GM23338 (cell line): ENCODE data around the gene CACNA2D2. TPM values are rescaled to one million over a fixed set of nuclear protein-coding genes. Genes with fewer than 3 reads are reported as not detected.

Source experiments
- ATAC-seq: fragments of 200-7000 bp; cut with Tn5 transposase; 3 replicates; pipeline ENCODE4 v1.9.1; 2020
- DNase-seq: peaks from one replicate; pipeline ENCODE4 v3.0.0-alpha.2; 2015; ENCODE audit warnings: low spot score
- H2AFZ ChIP-seq: fragments of 200-600 bp; sonication (generic); 2 replicates; pipeline ENCODE4 v1.8.0; 2016; ENCODE audit warnings: antibody characterized with exemption, mild to moderate bottlenecking, moderate library complexity
- H3F3A ChIP-seq: fragments of 200-600 bp; sonication (generic); replicated peaks from 2 replicates; pipeline ENCODE4 v1.8.0; 2017; ENCODE audit warnings: antibody characterized with exemption, mixed run types, low read depth
- H3K27ac ChIP-seq: fragments of 200-600 bp; sonication (generic); 2 replicates; pipeline ENCODE4 v1.6.1; 2016; ENCODE audit warnings: low read depth
- H3K27me3 ChIP-seq: fragments of 200-600 bp; sonication (generic); 2 replicates; pipeline ENCODE4 v1.8.0; 2016; ENCODE audit warnings: mild to moderate bottlenecking, mixed run types, moderate library complexity; ENCODE audit not compliant: insufficient read depth
- H3K36me3 ChIP-seq: fragments of 200-600 bp; sonication (generic); 2 replicates; pipeline ENCODE4 v1.8.0; 2016; ENCODE audit warnings: mild to moderate bottlenecking; ENCODE audit not compliant: insufficient read depth
- H3K4me1 ChIP-seq: fragments of 200-600 bp; sonication (generic); 2 replicates; pipeline ENCODE4 v1.8.0; 2016; ENCODE audit warnings: mild to moderate bottlenecking, moderate library complexity; ENCODE audit not compliant: insufficient read depth
- H3K4me2 ChIP-seq: fragments of 200-600 bp; sonication (generic); 2 replicates; pipeline ENCODE4 v1.7.1; 2017; ENCODE audit warnings: mixed run types
- H3K4me3 ChIP-seq: fragments of 200-600 bp; sonication (generic); 2 replicates; pipeline ENCODE4 v1.6.1; 2016; ENCODE audit warnings: mixed run types
- H3K79me2 ChIP-seq: fragments of 200-600 bp; sonication (generic); replicated peaks from 2 replicates; pipeline ENCODE4 v1.8.0; 2017; ENCODE audit warnings: mild to moderate bottlenecking; ENCODE audit not compliant: insufficient read depth
- H3K9me2 ChIP-seq: fragments of 200-600 bp; sonication (generic); 2 replicates; pipeline ENCODE4 v1.8.0; 2017; ENCODE audit not compliant: insufficient read depth
- H4K20me1 ChIP-seq: fragments of 200-600 bp; sonication (generic); replicated peaks from 2 replicates; pipeline ENCODE4 v1.8.0; 2017; ENCODE audit warnings: mild to moderate bottlenecking; ENCODE audit not compliant: insufficient read depth
- H3K27ac Mint-ChIP-seq: 2 replicates; pipeline ENCODE4 v1.8.0; 2020; ENCODE audit warnings: inconsistent platforms, mild to moderate bottlenecking, moderate library complexity, mixed read lengths
- H3K27me3 Mint-ChIP-seq: 3 replicates; pipeline ENCODE4 v1.8.0; 2022; ENCODE audit warnings: low read depth, mild to moderate bottlenecking, moderate library complexity, mixed read lengths, inconsistent platforms; ENCODE audit not compliant: insufficient read depth, poor library complexity
- H3K36me3 Mint-ChIP-seq: 3 replicates; pipeline ENCODE4 v1.8.0; 2021; ENCODE audit warnings: low read depth, mild to moderate bottlenecking, inconsistent platforms, moderate library complexity, mixed read lengths
- H3K4me1 Mint-ChIP-seq: 3 replicates; pipeline ENCODE4 v1.8.0; 2020; ENCODE audit warnings: mild to moderate bottlenecking, inconsistent platforms, mixed read lengths
- H3K4me3 Mint-ChIP-seq: 3 replicates; pipeline ENCODE4 v1.8.0; 2021; ENCODE audit warnings: moderate library complexity, mild to moderate bottlenecking, inconsistent platforms, mixed read lengths
- H3K9me3 Mint-ChIP-seq: 3 replicates; pipeline ENCODE4 v1.8.0; 2020; ENCODE audit warnings: moderate library complexity, mild to moderate bottlenecking, inconsistent platforms, mixed read lengths
- CREB1 ChIP-seq: fragments of 250-450 bp; sonication (Bioruptor Pico); IDR thresholded peaks from 2 replicates; pipeline ENCODE4 v1.5.0; 2020; ENCODE audit warnings: low read depth, mild to moderate bottlenecking, moderate library complexity
- EZH2 ChIP-seq: fragments of 200-600 bp; sonication (generic); IDR thresholded peaks from one replicate; pipeline ENCODE4 v1.8.0; 2017; ENCODE audit warnings: antibody characterized with exemption, mild to moderate bottlenecking, low read depth; ENCODE audit not compliant: unreplicated experiment
- EZH2phosphoT487 ChIP-seq: fragments of 200-600 bp; sonication (generic); IDR thresholded peaks from one replicate; pipeline ENCODE4 v1.8.1; 2018; ENCODE audit warnings: antibody characterized with exemption; ENCODE audit not compliant: unreplicated experiment
- JUNB ChIP-seq: IDR thresholded peaks from one replicate; pipeline ENCODE4 v1.6.1; 2016; ENCODE audit warnings: antibody characterized with exemption; ENCODE audit not compliant: unreplicated experiment
- POLR2AphosphoS5 ChIP-seq: IDR thresholded peaks from 2 replicates; pipeline ENCODE4 v1.6.1; 2016; ENCODE audit warnings: antibody characterized with exemption, low read depth
- STAT1 ChIP-seq: IDR thresholded peaks from one replicate; pipeline ENCODE4 v1.6.1; 2016; ENCODE audit warnings: antibody characterized with exemption; ENCODE audit not compliant: unreplicated experiment
- ZNF114 ChIP-seq: fragments of 250-450 bp; sonication (Bioruptor Pico); IDR thresholded peaks from 2 replicates; pipeline ENCODE4 v1.5.0; 2020; ENCODE audit warnings: mild to moderate bottlenecking, moderate library complexity
- polyA plus RNA-seq: library from polyadenylated mRNA; unstranded; fragments of >200 nt; fragmentation: Nextera tagmentation; extraction: Ambion mirVana; gene quantifications from 2 replicates; pipeline ENCODE4 v1.2.1, GENCODE V29; 2016
- total RNA-seq: library from RNA; depleted of rRNA; stranded (reverse); fragments of >200 nt; shearing (Covaris generic); gene quantifications from 2 replicates; pipeline ENCODE4 v1.2.3, GENCODE V29; 2014
- TF ChIP-seq, protein P1 (sequence below): IDR thresholded peaks from one replicate; pipeline ENCODE4 v1.6.1; 2018; ENCODE audit warnings: antibody characterized with exemption; ENCODE audit not compliant: unreplicated experiment
- TF ChIP-seq, protein P2 (sequence below): IDR thresholded peaks from 2 replicates; pipeline ENCODE4 v1.6.1; 2016; ENCODE audit warnings: antibody characterized with exemption
- TF ChIP-seq, protein P3 (sequence below), 2 experiments: fragments of 200-600 bp in 1 of 2; sonication (generic) in 1 of 2; conservative IDR thresholded peaks; 2 replicates each; pipeline versions ENCODE4 v1.5.1 to v1.6.1; 2016 to 2017; ENCODE audit warnings: antibody characterized with exemption in 2 of 2, low read depth in 2 of 2, mild to moderate bottlenecking in 2 of 2, moderate library complexity in 1 of 2

CACNA2D2 gene
- total and polyA plus RNA-seq, 2 experiments from 2014 or later = 4.7 to 11.4 TPM

DNA sequence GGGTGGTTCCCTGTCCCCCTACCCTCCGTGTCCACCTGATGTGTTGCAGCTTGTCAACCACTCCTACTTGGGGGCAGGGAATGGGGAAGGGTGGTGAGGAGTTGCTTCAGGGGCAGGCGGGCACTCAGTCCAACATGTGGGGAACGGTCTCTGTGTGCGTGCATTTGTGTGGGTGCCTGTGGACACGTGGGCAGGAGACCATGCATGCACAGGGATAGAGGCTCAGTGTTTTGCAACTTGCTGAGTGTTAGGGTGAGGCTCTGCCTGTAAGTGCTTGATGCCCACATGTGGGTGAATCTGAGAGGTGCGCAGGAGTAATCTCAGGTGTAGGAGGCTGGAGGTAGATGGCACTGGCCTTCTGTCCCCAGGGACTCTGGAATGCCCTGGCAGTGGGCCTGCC lies 119.7 kb downstream of the CACNA2D2 start:
- ATAC-seq = no peak
- no peaks in the 10 kb centered on the region for H3K4me1 ChIP-seq
- H3K4me1 Mint-ChIP-seq = peaks cover 2% of the 10 kb centered on the region; the same call in 2 of the 3 replicates

DNA sequence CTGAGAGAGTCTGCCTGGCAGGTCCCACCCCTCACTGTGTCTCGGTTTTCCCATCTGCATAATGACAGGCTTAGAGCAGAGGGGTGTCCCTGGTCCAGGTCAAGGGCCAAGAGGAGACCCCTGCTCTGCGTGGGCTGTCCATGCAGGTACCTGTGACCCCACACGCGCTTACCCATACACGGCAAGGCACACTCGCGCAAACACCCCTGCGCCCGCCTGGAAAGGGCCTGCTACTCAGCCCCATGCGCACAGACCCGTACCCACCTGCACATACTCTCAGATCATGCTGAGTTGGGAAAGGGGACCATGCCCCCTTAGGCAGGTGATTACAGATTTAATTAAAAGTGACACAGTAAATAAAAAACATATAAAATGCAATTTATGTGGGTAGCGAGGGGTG lies 120.7 kb downstream of the CACNA2D2 start:
- no peaks in the 10 kb centered on the region for H3K4me1 ChIP-seq
- no peaks in the 10 kb centered on the region; the same call in 2 of the 3 replicates for H3K9me3 Mint-ChIP-seq
- no peak overlapping the region for H3K4me3 Mint-ChIP-seq
- H3K9me2 ChIP-seq = no peaks in the 10 kb centered on the region
- H3K27me3 Mint-ChIP-seq = peaks cover 16% of the 10 kb centered on the region
- no peak overlapping the region for H3K4me2 ChIP-seq
- no peaks in the 10 kb centered on the region for H3F3A ChIP-seq
- H3K27ac ChIP-seq = no peak overlapping the region
- DNase-seq (no peak), ATAC-seq (no peak)
- no peaks in the 10 kb centered on the region for H3K36me3 ChIP-seq
- H4K20me1 ChIP-seq = no peaks in the 10 kb centered on the region
- no peaks in the 10 kb centered on the region for H3K36me3 Mint-ChIP-seq
- H3K4me1 Mint-ChIP-seq = peaks cover 9% of the 10 kb centered on the region
- H2AFZ ChIP-seq = no peak overlapping the region
- no peak overlapping the region for H3K27ac Mint-ChIP-seq
- H3K4me3 ChIP-seq = no peak overlapping the region
- H3K79me2 ChIP-seq = no peaks in the 10 kb centered on the region
- H3K27me3 ChIP-seq = no peaks in the 10 kb centered on the region
- no peak for TF ChIP-seq ZNF114
- TF ChIP-seq POLR2AphosphoS5 = no peak
- TF ChIP-seq CREB1 (CRISPR knock-in tag) = no peak
- no peak for TF ChIP-seq EZH2
- no peak for TF ChIP-seq EZH2phosphoT487
- TF ChIP-seq, protein P1, sequence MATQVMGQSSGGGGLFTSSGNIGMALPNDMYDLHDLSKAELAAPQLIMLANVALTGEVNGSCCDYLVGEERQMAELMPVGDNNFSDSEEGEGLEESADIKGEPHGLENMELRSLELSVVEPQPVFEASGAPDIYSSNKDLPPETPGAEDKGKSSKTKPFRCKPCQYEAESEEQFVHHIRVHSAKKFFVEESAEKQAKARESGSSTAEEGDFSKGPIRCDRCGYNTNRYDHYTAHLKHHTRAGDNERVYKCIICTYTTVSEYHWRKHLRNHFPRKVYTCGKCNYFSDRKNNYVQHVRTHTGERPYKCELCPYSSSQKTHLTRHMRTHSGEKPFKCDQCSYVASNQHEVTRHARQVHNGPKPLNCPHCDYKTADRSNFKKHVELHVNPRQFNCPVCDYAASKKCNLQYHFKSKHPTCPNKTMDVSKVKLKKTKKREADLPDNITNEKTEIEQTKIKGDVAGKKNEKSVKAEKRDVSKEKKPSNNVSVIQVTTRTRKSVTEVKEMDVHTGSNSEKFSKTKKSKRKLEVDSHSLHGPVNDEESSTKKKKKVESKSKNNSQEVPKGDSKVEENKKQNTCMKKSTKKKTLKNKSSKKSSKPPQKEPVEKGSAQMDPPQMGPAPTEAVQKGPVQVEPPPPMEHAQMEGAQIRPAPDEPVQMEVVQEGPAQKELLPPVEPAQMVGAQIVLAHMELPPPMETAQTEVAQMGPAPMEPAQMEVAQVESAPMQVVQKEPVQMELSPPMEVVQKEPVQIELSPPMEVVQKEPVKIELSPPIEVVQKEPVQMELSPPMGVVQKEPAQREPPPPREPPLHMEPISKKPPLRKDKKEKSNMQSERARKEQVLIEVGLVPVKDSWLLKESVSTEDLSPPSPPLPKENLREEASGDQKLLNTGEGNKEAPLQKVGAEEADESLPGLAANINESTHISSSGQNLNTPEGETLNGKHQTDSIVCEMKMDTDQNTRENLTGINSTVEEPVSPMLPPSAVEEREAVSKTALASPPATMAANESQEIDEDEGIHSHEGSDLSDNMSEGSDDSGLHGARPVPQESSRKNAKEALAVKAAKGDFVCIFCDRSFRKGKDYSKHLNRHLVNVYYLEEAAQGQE = no peak
- no peak for TF ChIP-seq STAT1

More for the DNA sequence above, 119.7 kb downstream of the CACNA2D2 start:
- H3K27ac ChIP-seq = no peak overlapping the region
- Mint-ChIP-seq H3K36me3 (no peaks in the 10 kb centered on the region), H3K27me3 (peaks cover 12% of the 10 kb centered on the region), H3K9me3 (no peaks in the 10 kb centered on the region; the same call in 2 of the 3 replicates), H3K4me3 (no peak overlapping the region), H3K27ac (no peak overlapping the region)
- no peaks in the 10 kb centered on the region for H3F3A ChIP-seq
- H4K20me1 ChIP-seq = no peaks in the 10 kb centered on the region
- no peak overlapping the region for H3K4me2 ChIP-seq
- TF ChIP-seq, protein P2, sequence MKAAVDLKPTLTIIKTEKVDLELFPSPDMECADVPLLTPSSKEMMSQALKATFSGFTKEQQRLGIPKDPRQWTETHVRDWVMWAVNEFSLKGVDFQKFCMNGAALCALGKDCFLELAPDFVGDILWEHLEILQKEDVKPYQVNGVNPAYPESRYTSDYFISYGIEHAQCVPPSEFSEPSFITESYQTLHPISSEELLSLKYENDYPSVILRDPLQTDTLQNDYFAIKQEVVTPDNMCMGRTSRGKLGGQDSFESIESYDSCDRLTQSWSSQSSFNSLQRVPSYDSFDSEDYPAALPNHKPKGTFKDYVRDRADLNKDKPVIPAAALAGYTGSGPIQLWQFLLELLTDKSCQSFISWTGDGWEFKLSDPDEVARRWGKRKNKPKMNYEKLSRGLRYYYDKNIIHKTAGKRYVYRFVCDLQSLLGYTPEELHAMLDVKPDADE = no peak
- TF ChIP-seq, protein P3, sequence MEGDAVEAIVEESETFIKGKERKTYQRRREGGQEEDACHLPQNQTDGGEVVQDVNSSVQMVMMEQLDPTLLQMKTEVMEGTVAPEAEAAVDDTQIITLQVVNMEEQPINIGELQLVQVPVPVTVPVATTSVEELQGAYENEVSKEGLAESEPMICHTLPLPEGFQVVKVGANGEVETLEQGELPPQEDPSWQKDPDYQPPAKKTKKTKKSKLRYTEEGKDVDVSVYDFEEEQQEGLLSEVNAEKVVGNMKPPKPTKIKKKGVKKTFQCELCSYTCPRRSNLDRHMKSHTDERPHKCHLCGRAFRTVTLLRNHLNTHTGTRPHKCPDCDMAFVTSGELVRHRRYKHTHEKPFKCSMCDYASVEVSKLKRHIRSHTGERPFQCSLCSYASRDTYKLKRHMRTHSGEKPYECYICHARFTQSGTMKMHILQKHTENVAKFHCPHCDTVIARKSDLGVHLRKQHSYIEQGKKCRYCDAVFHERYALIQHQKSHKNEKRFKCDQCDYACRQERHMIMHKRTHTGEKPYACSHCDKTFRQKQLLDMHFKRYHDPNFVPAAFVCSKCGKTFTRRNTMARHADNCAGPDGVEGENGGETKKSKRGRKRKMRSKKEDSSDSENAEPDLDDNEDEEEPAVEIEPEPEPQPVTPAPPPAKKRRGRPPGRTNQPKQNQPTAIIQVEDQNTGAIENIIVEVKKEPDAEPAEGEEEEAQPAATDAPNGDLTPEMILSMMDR (conservative IDR thresholded peaks at IDR 0.05; ENCODE audit: low read depth in 2 of 2) = no peak
- no peak for TF ChIP-seq EZH2phosphoT487
- TF ChIP-seq JUNB = no peak
- no peak for TF ChIP-seq POLR2AphosphoS5
- TF ChIP-seq ZNF114 = no peak
- no peaks in the 10 kb centered on the region for H3K79me2 ChIP-seq
- H2AFZ ChIP-seq = no peak overlapping the region
- no peak for DNase-seq
- H3K9me2 ChIP-seq = no peaks in the 10 kb centered on the region
- H3K27me3 ChIP-seq = no peaks in the 10 kb centered on the region
- H3K36me3 ChIP-seq = no peaks in the 10 kb centered on the region
- no peak overlapping the region for H3K4me3 ChIP-seq
